IMR-90 (cell line): ENCODE measurements around the gene RPL18. TPM values are rescaled to one million over a fixed set of nuclear protein-coding genes. Genes with fewer than 3 reads are reported as not detected.

Experiments used
- ATAC-seq: fragments of 200-7000 bp; cut with Tn5 transposase; 2 replicates; pipeline ENCODE4 v1.9.1; 2020; ENCODE audit warnings: low read depth, mild to moderate bottlenecking, moderate library complexity
- BruUV-seq: library from RNA; stranded (reverse); fragments of 400-500 nt; replicated peaks from 2 replicates; lab custom pipeline; 2021; lab: Mats Ljungman, UMichigan
- CTCF ChIA-PET: fragments of 300-600 bp; formaldehyde crosslinking; extraction: SDS; loops from one replicate; lab custom pipeline; 2021; ENCODE audit warnings: antibody characterized with exemption; lab: Yijun Ruan, JAX
- POLR2A ChIA-PET: fragments of 300-600 bp; sonication (Branson Sonifier 250); formaldehyde crosslinking; loops from one replicate; lab custom pipeline; 2022; ENCODE audit warnings: antibody characterized with exemption; ENCODE audit not compliant: unreplicated experiment; lab: Charles Lee
- DNase-seq: peaks from one replicate; pipeline ENCODE4 v3.0.0; 2013
- H2AFZ ChIP-seq: replicated peaks from 2 replicates; pipeline ENCODE3; 2013; ENCODE audit warnings: low read length, mild to moderate bottlenecking; ENCODE audit not compliant: poor library complexity
- H2AK5ac ChIP-seq: 2 replicates; pipeline ENCODE4 v1.6.1; 2013; ENCODE audit warnings: low read depth, low read length, inconsistent platforms
- H2AK9ac ChIP-seq: replicated peaks from 2 replicates; pipeline ENCODE3; 2013; ENCODE audit warnings: mild to moderate bottlenecking, low read depth, low read length, moderate library complexity; ENCODE audit not compliant: poor library complexity
- H2BK120ac ChIP-seq: 2 replicates; pipeline ENCODE4 v1.6.1; 2013; ENCODE audit warnings: low read depth, low read length, inconsistent platforms
- H2BK15ac ChIP-seq: 3 replicates; pipeline ENCODE4 v1.6.1; 2013; ENCODE audit warnings: low read depth, low read length, inconsistent platforms
- H2BK20ac ChIP-seq: 2 replicates; pipeline ENCODE4 v1.6.1; 2013; ENCODE audit warnings: low read depth, mild to moderate bottlenecking, inconsistent platforms, low read length, moderate library complexity
- H2BK5ac ChIP-seq: 2 replicates; pipeline ENCODE4 v1.6.1; 2013; ENCODE audit warnings: mild to moderate bottlenecking, low read depth, low read length, inconsistent platforms; ENCODE audit not compliant: poor library complexity, severe bottlenecking
- H3K14ac ChIP-seq: replicated peaks from 2 replicates; pipeline ENCODE4 v1.6.1; 2013; ENCODE audit warnings: low read depth, low read length, inconsistent platforms
- H3K18ac ChIP-seq: 2 replicates; pipeline ENCODE4 v1.6.1; 2013; ENCODE audit warnings: low read depth, low read length, control low read depth
- H3K23ac ChIP-seq: 2 replicates; pipeline ENCODE4 v1.6.1; 2013; ENCODE audit warnings: low read depth, low read length, inconsistent platforms
- H3K27ac ChIP-seq: 2 replicates; pipeline ENCODE4 v1.5.1; 2013; ENCODE audit warnings: mild to moderate bottlenecking, control low read depth, low read length; ENCODE audit not compliant: insufficient read depth
- H3K27me3 ChIP-seq: 2 replicates; pipeline ENCODE4 v1.6.1; 2013; ENCODE audit warnings: low read length; ENCODE audit not compliant: control insufficient read depth, insufficient read depth
- H3K36me3 ChIP-seq: 2 replicates; pipeline ENCODE4 v1.6.1; 2013; ENCODE audit warnings: low read length, mixed read lengths; ENCODE audit not compliant: control insufficient read depth, insufficient read depth
- H3K4ac ChIP-seq: 2 replicates; pipeline ENCODE4 v1.6.1; 2013; ENCODE audit warnings: low read depth, low read length, inconsistent platforms
- H3K4me1 ChIP-seq: 2 replicates; pipeline ENCODE4 v1.6.1; 2013; ENCODE audit warnings: low read length, mixed read lengths; ENCODE audit not compliant: control insufficient read depth, insufficient read depth
- H3K4me2 ChIP-seq: 2 replicates; pipeline ENCODE4 v1.6.1; 2013; ENCODE audit warnings: low read depth, mild to moderate bottlenecking, control low read depth, low read length, moderate library complexity
- H3K4me3 ChIP-seq: 2 replicates; pipeline ENCODE4 v1.5.1; 2013; ENCODE audit warnings: low read depth, mild to moderate bottlenecking, control low read depth, low read length, moderate library complexity; ENCODE audit not compliant: insufficient read depth
- H3K56ac ChIP-seq: 2 replicates; pipeline ENCODE4 v1.6.1; 2013; ENCODE audit warnings: low read length, inconsistent platforms; ENCODE audit not compliant: insufficient read depth; ENCODE audit errors: extremely low read depth
- H3K79me1 ChIP-seq, 2 experiments: 2 replicates each; pipeline ENCODE4 v1.6.1; 2013; ENCODE audit warnings: low read length in 2 of 2, inconsistent platforms in 1 of 2, low read depth in 1 of 2
- H3K9ac ChIP-seq: 2 replicates; pipeline ENCODE4 v1.6.1; 2013; ENCODE audit warnings: low read depth, low read length, control low read depth
- H3K9me1 ChIP-seq: 2 replicates; pipeline ENCODE4 v1.6.1; 2013; ENCODE audit warnings: low read length, inconsistent platforms; ENCODE audit not compliant: insufficient read depth
- H3K9me3 ChIP-seq: 2 replicates; pipeline ENCODE4 v1.6.1; 2013; ENCODE audit warnings: low read length; ENCODE audit not compliant: control insufficient read depth, insufficient read depth
- H4K20me1 ChIP-seq: 2 replicates; pipeline ENCODE4 v1.6.1; 2013; ENCODE audit warnings: low read length, inconsistent platforms; ENCODE audit not compliant: insufficient read depth
- H4K5ac ChIP-seq: 2 replicates; pipeline ENCODE4 v1.6.1; 2013; ENCODE audit warnings: mild to moderate bottlenecking, low read depth, low read length, control low read depth
- H4K8ac ChIP-seq, 2 experiments: 2 replicates each; pipeline ENCODE4 v1.6.1; 2013; ENCODE audit warnings: low read depth in 2 of 2, low read length in 2 of 2, control low read depth in 1 of 2, inconsistent platforms in 1 of 2
- H4K91ac ChIP-seq: 2 replicates; pipeline ENCODE4 v1.6.1; 2013; ENCODE audit warnings: low read depth, low read length, inconsistent platforms; ENCODE audit not compliant: insufficient read depth
- MAFK ChIP-seq: IDR thresholded peaks from 2 replicates; pipeline ENCODE4 v1.6.1; 2012; ENCODE audit warnings: low read depth, low read length, improper control_type of control experiment
- WGBS, 2 experiments: methylation state at CpG; one replicate each; pipeline versions ENCODE4 v1.1.5 to v1.1.7; 2013; ENCODE audit warnings: missing lambda C conversion rate in 2 of 2; ENCODE audit not compliant: insufficient read length in 1 of 2; ENCODE audit errors: extremely low coverage in 2 of 2; 5-methylcytosine and 5-hydroxymethylcytosine counted together
- dilution Hi-C: fragments of 300-500 bp; cut with HindIII; formaldehyde crosslinking; loops from one replicate; pipeline ENCODE4 v1.14.3; 2018; ENCODE audit warnings: low sequenced_read_pairs; ENCODE audit not compliant: unreplicated experiment
- in situ Hi-C: fragments of 300-500 bp; cut with MboI; formaldehyde crosslinking; loops from 3 replicates; pipeline ENCODE4 v1.14.3; 2019; ENCODE audit warnings: low sequenced_read_pairs, inconsistent platforms, mixed read lengths
- intact Hi-C: fragments of 100-400 bp; cut with micrococcal nuclease; formaldehyde crosslinking; loops from 2 replicates; pipeline ENCODE4 v1.10.0; 2022
- polyA plus RNA-seq, 3 experiments: library from polyadenylated mRNA; depleted of rRNA; stranded (reverse); fragments of >200 nt; gene quantifications; 2 replicates each; pipeline ENCODE4 v1.2.3, GENCODE V29; 2012; ENCODE audit warnings: low replicate concordance in 1 of 3
- total RNA-seq: library from RNA; depleted of rRNA; stranded (reverse); fragments of >200 nt; gene quantifications from 2 replicates; pipeline ENCODE4 v1.2.3, GENCODE V29; 2012

Gene RPL18
- total and polyA plus RNA-seq, 2 of the 4 experiments (the other 2 are of a cell fraction): 1,909 to 2,254 TPM

GRCh38 chr19:48596237-48596636 is 22.7 kb downstream of the RPL18 start:
- ATAC-seq (no peak), DNase-seq (no peak)
- BruUV-seq: no TSS peak
- Histone ChIP-seq H3K14ac (no peak overlapping the region), H3K4me1 (no peaks in the 10 kb centered on the region), H3K79me1 (no peaks in the 10 kb centered on the region), H4K20me1 (no peaks in the 10 kb centered on the region), H3K4ac (no peak overlapping the region), H3K27ac (no peak overlapping the region), H2AK5ac (no peak overlapping the region), H3K27me3 (peaks cover 16% of the 10 kb centered on the region), H2AFZ (no peak overlapping the region), H3K23ac (no peak overlapping the region), H2AK9ac (no peak overlapping the region), H4K8ac (no peak overlapping the region), H2BK5ac (no peak overlapping the region), H3K4me3 (no peak overlapping the region), H3K9me3 (no peaks in the 10 kb centered on the region), H3K18ac (no peak overlapping the region), H3K9me1 (no peaks in the 10 kb centered on the region), H3K9ac (no peak overlapping the region), H3K4me2 (no peak overlapping the region), H4K5ac (no peak overlapping the region), H3K56ac (no peak overlapping the region), H2BK20ac (no peak overlapping the region), H2BK120ac (no peak overlapping the region), H4K91ac (no peak overlapping the region), H2BK15ac (no peak overlapping the region), H3K36me3 (no peaks in the 10 kb centered on the region)
- ChIA-PET CTCF (no interaction called here), POLR2A (no interaction called here)
- in situ Hi-C loops (no loop called here), dilution Hi-C loops (no loop called here), intact Hi-C loops (no loop called here)
- WGBS, 2 experiments: 88% methylated on average over 3 of the region's 4 CpGs; no CpG with 5 or more reads in 1 of the 2 experiments
- TF ChIP-seq MAFK: no peak
